B cell (primary cell): Measurements from ENCODE around the gene ACKR1.

Source experiments
- CTCF ChIP-seq: fragments of 200-600 bp; IDR thresholded peaks from one replicate; pipeline ENCODE4 v1.8.0; 2022; ENCODE audit warnings: antibody characterized with exemption, mild to moderate bottlenecking
- EZH2 ChIP-seq: IDR thresholded peaks from 2 replicates; pipeline ENCODE4 v1.6.1; 2012; ENCODE audit warnings: borderline replicate concordance, low read depth, mild to moderate bottlenecking, moderate library complexity, low read length; ENCODE audit not compliant: insufficient read depth, poor library complexity, severe bottlenecking

- no peak for TF ChIP-seq CTCF
- no peak for TF ChIP-seq EZH2
These were observed 24.8 kb upstream of the ACKR1 start for GRCh38 chr1:159179906-159180305.
